GM10248 (cell line): ENCODE results near the gene ZNF750.

ENCODE experiments used
- CTCF ChIA-PET: fragments of 300-600 bp; sonication (Branson Sonifier 250); formaldehyde crosslinking; extraction: SDS; loops from one replicate; lab custom pipeline; 2021; ENCODE audit warnings: antibody characterized with exemption; lab: Yijun Ruan, JAX
- POLR2A ChIA-PET: fragments of 350-650 bp; sonication (Branson Sonifier 250); formaldehyde crosslinking; extraction: SDS; loops from one replicate; lab custom pipeline; 2020; ENCODE audit warnings: antibody characterized with exemption; lab: Yijun Ruan, JAX
- DNase-seq: peaks from one replicate; pipeline ENCODE4 v3.0.0; 2012; ENCODE audit errors: extremely low spot score
- CTCF ChIP-seq: IDR thresholded peaks from 2 replicates; pipeline ENCODE4 v1.5.1; 2012; ENCODE audit warnings: mild to moderate bottlenecking, low read depth; ENCODE audit errors: extremely low read depth, missing control alignments, control extremely low read depth

ZNF750 gene

DNA sequence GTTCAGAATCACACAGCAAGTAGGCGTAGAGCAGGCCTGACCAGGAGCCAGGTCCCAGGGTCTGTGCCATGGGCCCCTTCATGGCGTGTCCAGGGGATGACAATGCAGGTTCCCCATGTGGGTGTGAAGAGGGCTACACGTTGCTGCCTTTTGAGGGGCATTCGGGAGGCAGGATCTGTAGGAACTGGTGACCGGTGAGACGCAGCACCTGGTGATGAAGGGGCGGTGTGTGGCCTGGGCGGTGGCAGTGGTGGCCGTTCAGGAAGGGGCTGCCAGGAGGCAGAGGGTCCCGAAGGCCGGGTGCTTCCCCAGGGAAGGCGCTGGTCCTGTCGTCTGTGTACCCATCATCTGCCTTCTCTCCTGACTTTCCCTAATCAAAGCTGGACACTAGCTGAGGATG, 34.6 kb downstream of the ZNF750 start:
- TF ChIP-seq CTCF = no peak
- ChIA-PET POLR2A (no interaction called here), CTCF (no interaction called here)
- DNase-seq = no peak

- no peak for TF ChIP-seq CTCF
- ChIA-PET POLR2A (no interaction called here), CTCF (interaction anchor here (1.2 kb wide), 1 partner anchor 23 kb away, joined by 3 read pairs; no protein-coding TSS in a partner anchor)
- no peak for DNase-seq
Observed at GRCh38 chr17:82804442-82805191, 35.2 kb downstream of the ZNF750 start.

GRCh38 chr17:82803606-82804005, 36.2 kb downstream of the ZNF750 start:
- no peak for TF ChIP-seq CTCF
- no peak for DNase-seq
- ChIA-PET CTCF (interaction anchor here (1.2 kb wide), 1 partner anchor 22 kb away, joined by 3 read pairs; no protein-coding TSS in a partner anchor), POLR2A (no interaction called here)

DNA sequence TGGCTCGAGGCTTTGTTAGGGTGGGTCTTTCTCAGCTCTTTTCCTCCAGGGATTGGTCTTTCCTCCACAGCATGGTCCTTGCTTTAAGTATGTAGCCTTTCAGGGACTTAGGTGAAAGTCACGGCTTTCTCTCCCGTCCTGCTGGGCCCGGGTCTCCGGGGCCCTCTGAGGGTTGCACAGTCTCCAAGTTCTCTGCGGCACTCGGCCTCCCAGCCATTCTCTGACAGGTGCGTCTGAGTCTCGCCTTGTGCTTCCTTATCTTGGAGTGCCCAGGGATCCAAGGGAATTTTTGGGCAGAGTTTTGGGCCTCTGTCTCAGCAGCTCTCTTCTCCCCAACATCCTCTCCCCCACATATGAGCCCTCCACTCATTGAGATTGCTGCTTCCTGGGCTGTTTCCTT, 36.6 kb downstream of the ZNF750 start:
- ChIA-PET CTCF (no interaction called here), POLR2A (no interaction called here)
- TF ChIP-seq CTCF = no peak
- DNase-seq = no peak

DNA sequence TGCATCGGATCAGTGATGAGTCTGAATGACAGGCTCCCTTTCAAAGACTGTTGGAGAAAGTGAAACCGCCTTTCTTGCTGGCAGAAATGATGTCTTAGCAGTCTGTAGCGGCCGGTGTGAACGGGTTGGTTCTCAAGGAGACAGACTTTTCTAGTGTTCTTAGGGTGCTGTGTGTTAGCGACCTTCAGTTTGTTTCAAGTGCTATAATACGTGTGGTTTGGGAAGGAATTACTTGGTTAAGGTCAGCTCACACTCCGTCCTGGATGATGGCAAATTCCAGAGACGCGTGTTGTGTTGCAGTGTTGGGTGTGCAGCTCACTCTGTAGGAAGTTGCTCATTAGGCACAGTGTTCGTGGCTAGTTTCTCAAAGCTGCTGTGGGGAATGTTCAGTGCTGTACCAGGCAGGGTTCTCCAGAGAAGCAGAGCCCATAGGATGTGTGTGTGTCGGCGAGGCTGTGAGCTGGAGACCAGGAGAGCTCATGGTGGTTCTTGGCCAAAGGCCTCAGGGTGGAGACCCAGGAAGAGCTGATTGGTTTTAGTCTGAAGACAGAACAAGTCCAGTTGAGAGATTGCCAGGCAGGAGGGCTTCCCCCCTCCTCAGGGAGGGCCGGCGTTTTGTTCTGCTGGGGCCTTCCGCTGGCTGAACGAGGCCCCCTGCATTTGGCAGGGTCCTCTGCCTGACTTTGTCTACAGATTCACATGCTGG, 37.6 kb downstream of the ZNF750 start:
- ChIA-PET POLR2A (no interaction called here), CTCF (no interaction called here)
- no peak for TF ChIP-seq CTCF
- DNase-seq = no peak

DNA sequence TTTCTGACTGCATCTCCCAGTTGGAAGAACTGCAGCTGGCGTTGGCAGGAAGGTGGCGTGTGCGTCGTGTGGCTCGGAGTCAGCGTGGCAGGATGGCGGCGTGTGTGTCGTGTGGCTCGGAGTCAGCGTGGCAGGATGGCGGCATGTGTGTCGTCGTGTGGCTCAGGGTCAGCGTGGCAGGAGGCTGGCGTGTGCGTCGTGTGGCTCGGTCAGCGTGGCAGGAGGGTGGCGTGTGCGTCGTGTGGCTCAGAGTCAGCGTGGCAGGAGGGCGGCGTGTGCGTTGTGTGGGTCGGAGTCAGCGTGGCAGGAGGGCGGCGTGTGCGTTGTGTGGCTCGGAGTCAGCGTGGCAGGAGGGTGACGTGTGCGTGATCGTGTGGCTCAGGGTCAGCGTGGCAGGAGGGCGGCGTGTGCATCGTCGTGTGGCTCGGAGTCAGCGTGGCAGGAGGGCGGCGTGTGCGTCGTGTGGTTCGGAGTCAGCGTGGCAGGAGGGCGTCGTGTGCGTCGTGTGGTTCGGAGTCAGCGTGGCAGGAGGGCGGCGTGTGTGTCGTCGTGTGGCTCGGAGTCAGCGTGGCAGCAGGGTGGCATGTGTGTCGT, 38.3 kb downstream of the ZNF750 start:
- no peak for DNase-seq
- TF ChIP-seq CTCF = no peak
- POLR2A ChIA-PET = no interaction called here
- CTCF ChIA-PET = no interaction called here
